Ovary (tissue), 3 donors: ENCODE data around the gene BRAT1.

Source experiments
- EP300 ChIP-seq: sonication (generic); formaldehyde crosslinking; IDR thresholded peaks from one replicate; pipeline ENCODE4 v1.6.1; 2017; ENCODE audit warnings: antibody characterized with exemption
- POLR2A ChIP-seq: fragments of 450-650 bp; IDR thresholded peaks from one replicate; pipeline ENCODE4 v1.6.1; 2017; ENCODE audit warnings: antibody characterized with exemption, mild to moderate bottlenecking, moderate library complexity
- TF ChIP-seq, protein P1 (sequence below), 3 donors: fragments of 450-650 bp in 2 of 3; fragments of 200-600 bp in 1 of 3; IDR thresholded peaks; one replicate each; pipeline versions ENCODE4 v1.5.1 to v1.8.0; 2016 to 2022; ENCODE audit warnings: antibody characterized with exemption in 3 of 3, mild to moderate bottlenecking in 1 of 3
- donor health status: DM: no; HTN: no; CAD: no.

DNA sequence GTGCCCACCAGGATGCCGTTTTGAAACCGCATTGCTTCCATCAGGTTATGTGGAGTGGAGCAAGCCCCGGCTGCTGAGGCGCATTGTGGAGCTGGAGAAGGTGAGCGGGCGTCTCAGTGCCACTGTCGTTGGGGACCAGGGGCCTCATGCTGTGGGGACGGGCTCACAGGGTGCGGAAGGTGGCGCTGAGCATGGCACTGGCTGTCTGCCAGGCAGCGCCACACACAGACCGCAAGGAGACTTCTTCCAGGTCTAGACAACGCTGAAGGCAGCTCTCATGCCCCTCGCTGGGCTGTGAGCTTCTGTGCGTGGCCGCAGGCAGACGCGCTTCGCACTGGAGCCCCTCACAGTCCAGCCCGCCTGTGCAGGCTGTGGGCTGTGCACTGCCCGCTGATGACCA lies 32.5 kb upstream of the BRAT1 start:
- TF ChIP-seq, protein P1, sequence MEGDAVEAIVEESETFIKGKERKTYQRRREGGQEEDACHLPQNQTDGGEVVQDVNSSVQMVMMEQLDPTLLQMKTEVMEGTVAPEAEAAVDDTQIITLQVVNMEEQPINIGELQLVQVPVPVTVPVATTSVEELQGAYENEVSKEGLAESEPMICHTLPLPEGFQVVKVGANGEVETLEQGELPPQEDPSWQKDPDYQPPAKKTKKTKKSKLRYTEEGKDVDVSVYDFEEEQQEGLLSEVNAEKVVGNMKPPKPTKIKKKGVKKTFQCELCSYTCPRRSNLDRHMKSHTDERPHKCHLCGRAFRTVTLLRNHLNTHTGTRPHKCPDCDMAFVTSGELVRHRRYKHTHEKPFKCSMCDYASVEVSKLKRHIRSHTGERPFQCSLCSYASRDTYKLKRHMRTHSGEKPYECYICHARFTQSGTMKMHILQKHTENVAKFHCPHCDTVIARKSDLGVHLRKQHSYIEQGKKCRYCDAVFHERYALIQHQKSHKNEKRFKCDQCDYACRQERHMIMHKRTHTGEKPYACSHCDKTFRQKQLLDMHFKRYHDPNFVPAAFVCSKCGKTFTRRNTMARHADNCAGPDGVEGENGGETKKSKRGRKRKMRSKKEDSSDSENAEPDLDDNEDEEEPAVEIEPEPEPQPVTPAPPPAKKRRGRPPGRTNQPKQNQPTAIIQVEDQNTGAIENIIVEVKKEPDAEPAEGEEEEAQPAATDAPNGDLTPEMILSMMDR (IDR thresholded peaks at IDR 0.05), result no peak
- TF ChIP-seq POLR2A, result no peak
- no peak for TF ChIP-seq EP300
